Natural killer cell (primary cell): ENCODE results near the gene KLHL15. TPM values are rescaled to one million over a fixed set of nuclear protein-coding genes. Genes with fewer than 3 reads are reported as not detected.
A peak's percentile ranks its signal among the peaks of the same experiment; 100 is the strongest.

ENCODE experiments used
- ATAC-seq, 3 donors: fragments of 150-1000 bp in 2 of 3; fragments of 200-7000 bp in 1 of 3; cut with Tn5 transposase; 1 replicate in 1 of 3; 2 replicates in 2 of 3; pipeline ENCODE4 v1.10.0; 2021; ENCODE audit warnings: mild to moderate bottlenecking in 2 of 3, moderate library complexity in 2 of 3
- DNase-seq, 2 donors: peaks; one replicate each; pipeline versions ENCODE4 v3.0.0 to v3.0.0-alpha.2; 2013 to 2021; ENCODE audit warnings: mixed read lengths in 1 of 2
- H3K27ac ChIP-seq: one replicate; pipeline ENCODE4 v1.5.1; 2013; ENCODE audit warnings: mild to moderate bottlenecking, low read length
- H3K27me3 ChIP-seq: one replicate; pipeline ENCODE4 v1.6.1; 2013; ENCODE audit warnings: low read length; ENCODE audit not compliant: control insufficient read depth, insufficient read depth
- H3K36me3 ChIP-seq: one replicate; pipeline ENCODE4 v1.6.1; 2013; ENCODE audit warnings: low read length; ENCODE audit not compliant: control insufficient read depth, insufficient read depth
- H3K4me1 ChIP-seq: one replicate; pipeline ENCODE4 v1.6.1; 2013; ENCODE audit warnings: low read length; ENCODE audit not compliant: control insufficient read depth, insufficient read depth
- H3K4me3 ChIP-seq: one replicate; pipeline ENCODE4 v1.5.1; 2013; ENCODE audit warnings: low read length
- H3K9me3 ChIP-seq: one replicate; pipeline ENCODE4 v1.6.1; 2013; ENCODE audit warnings: low read length; ENCODE audit not compliant: control insufficient read depth, insufficient read depth
- H3K27ac Mint-ChIP-seq, 2 donors: one replicate each; pipeline ENCODE4 v1.8.0; 2022; ENCODE audit warnings: mild to moderate bottlenecking in 2 of 2, mixed read lengths in 2 of 2, moderate library complexity in 1 of 2
- H3K27me3 Mint-ChIP-seq, 2 donors: one replicate each; pipeline ENCODE4 v1.8.0; 2022; ENCODE audit warnings: low read depth in 2 of 2, mixed read lengths in 2 of 2
- H3K36me3 Mint-ChIP-seq: one replicate; pipeline ENCODE4 v1.8.0; 2022; ENCODE audit warnings: mixed read lengths
- H3K4me1 Mint-ChIP-seq, 2 donors: one replicate each; pipeline ENCODE4 v1.8.0; 2022; ENCODE audit warnings: mixed read lengths in 2 of 2
- H3K4me3 Mint-ChIP-seq: one replicate; pipeline ENCODE4 v1.8.0; 2022; ENCODE audit warnings: mild to moderate bottlenecking, moderate library complexity, mixed read lengths
- H3K9me3 Mint-ChIP-seq, 2 donors: one replicate each; pipeline ENCODE4 v1.8.0; 2022; ENCODE audit warnings: mixed read lengths in 2 of 2
- WGBS: methylation state at CpG from one replicate; pipeline ENCODE4 v1.1.7; 2013; ENCODE audit warnings: missing lambda C conversion rate; ENCODE audit not compliant: insufficient coverage; 5-methylcytosine and 5-hydroxymethylcytosine counted together
- intact Hi-C: fragments of 100-400 bp; cut with micrococcal nuclease; formaldehyde crosslinking; loops from one replicate; pipeline ENCODE4 v1.14.2; 2022
- total RNA-seq, 4 donors: library from RNA; stranded (reverse); fragments of 120-200 nt in 1 of 4; gene quantifications; one replicate each; pipeline versions ENCODE4 v1.2.3 to v1.2.4, GENCODE V29; 2013 to 2022
- TF ChIP-seq, protein P1 (sequence below): fragments of 200-600 bp; IDR thresholded peaks from one replicate; pipeline ENCODE4 v1.8.0; 2022; ENCODE audit warnings: antibody characterized with exemption

KLHL15 gene, protein sequence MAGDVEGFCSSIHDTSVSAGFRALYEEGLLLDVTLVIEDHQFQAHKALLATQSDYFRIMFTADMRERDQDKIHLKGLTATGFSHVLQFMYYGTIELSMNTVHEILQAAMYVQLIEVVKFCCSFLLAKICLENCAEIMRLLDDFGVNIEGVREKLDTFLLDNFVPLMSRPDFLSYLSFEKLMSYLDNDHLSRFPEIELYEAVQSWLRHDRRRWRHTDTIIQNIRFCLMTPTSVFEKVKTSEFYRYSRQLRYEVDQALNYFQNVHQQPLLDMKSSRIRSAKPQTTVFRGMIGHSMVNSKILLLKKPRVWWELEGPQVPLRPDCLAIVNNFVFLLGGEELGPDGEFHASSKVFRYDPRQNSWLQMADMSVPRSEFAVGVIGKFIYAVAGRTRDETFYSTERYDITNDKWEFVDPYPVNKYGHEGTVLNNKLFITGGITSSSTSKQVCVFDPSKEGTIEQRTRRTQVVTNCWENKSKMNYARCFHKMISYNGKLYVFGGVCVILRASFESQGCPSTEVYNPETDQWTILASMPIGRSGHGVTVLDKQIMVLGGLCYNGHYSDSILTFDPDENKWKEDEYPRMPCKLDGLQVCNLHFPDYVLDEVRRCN
- 10 to 100 TPM; 17.5 to 29.2 (median 18.6) TPM for total RNA-seq
- 13.0 TPM for total RNA-seq (2013)

DNA sequence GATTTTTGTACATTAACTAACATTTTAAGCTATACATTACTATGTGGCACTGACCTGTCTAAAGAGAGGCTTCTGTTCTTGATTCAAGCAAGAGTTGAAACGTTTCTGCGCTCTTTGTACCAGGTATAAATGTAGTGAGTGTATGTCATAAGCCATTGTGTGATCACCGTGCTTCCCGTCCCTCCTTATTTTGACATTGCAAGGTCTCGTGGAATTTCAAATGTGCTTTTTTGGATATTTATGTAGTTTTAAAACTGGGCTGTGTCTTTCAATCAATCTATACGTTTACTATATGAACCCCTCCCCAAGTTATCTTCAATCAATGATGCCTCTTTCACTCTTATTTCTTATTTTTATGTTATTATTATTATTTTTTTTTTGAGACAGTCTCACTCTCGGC, at the start of gene KLHL15:
Gene KLHL15 (minus strand): TSS at position 101 of the 400 bp plus-strand sequence. CDS start 20,493 bp downstream, outside the sequence.
- ATAC-seq = no peak
- 87% methylated on average over 4 of the region's 7 CpGs for WGBS
- Histone ChIP-seq H3K4me3 (peak within 1 kb of the TSS; percentile 88), H3K4me1 (peaks cover 2% of the 10 kb centered on the region), H3K27me3 (no peaks in the 10 kb centered on the region), H3K9me3 (no peaks in the 10 kb centered on the region), H3K27ac (peak within 1 kb of the TSS; percentile 94), H3K36me3 (no peaks in the 10 kb centered on the region)
- Mint-ChIP-seq H3K4me1 (peaks cover 11 to 17% of the 10 kb centered on the region in 2 donors), H3K27ac (peak within 1 kb of the TSS; percentile 87), H3K4me3 (peak within 1 kb of the TSS; percentile 87), H3K27me3 (no peaks in the 10 kb centered on the region), H3K9me3 (no peaks in the 10 kb centered on the region), H3K36me3 (no peaks in the 10 kb centered on the region)
- intact Hi-C loops = no loop called here
- TF ChIP-seq, protein P1, sequence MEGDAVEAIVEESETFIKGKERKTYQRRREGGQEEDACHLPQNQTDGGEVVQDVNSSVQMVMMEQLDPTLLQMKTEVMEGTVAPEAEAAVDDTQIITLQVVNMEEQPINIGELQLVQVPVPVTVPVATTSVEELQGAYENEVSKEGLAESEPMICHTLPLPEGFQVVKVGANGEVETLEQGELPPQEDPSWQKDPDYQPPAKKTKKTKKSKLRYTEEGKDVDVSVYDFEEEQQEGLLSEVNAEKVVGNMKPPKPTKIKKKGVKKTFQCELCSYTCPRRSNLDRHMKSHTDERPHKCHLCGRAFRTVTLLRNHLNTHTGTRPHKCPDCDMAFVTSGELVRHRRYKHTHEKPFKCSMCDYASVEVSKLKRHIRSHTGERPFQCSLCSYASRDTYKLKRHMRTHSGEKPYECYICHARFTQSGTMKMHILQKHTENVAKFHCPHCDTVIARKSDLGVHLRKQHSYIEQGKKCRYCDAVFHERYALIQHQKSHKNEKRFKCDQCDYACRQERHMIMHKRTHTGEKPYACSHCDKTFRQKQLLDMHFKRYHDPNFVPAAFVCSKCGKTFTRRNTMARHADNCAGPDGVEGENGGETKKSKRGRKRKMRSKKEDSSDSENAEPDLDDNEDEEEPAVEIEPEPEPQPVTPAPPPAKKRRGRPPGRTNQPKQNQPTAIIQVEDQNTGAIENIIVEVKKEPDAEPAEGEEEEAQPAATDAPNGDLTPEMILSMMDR = no peak
- DNase-seq = no peak

DNA sequence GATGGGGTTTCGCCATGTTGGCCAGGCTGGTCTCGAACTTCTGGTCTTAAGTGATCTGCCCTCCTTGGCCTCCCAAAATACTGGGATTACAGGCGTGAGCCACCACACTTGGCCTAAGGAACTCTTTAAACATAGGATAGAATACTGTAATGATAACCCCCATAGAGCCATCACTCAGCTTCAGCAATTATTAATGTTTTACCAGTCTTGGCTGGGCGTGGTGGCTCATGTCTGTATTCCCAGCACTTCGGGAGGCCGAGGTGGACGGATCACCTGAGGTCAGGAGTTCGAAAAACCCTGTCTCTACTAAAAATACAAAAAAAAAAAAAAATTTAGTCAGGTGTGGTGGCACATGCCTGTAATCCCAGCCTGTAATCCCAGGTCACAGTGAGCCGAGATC, 42.9 kb upstream of the KLHL15 start:
- ATAC-seq = no peak
- no peaks in the 10 kb centered on the region for H3K27me3 Mint-ChIP-seq
- Histone ChIP-seq H3K27me3 (no peaks in the 10 kb centered on the region), H3K4me1 (no peaks in the 10 kb centered on the region), H3K4me3 (no peak overlapping the region), H3K27ac (no peak overlapping the region), H3K9me3 (no peaks in the 10 kb centered on the region), H3K36me3 (peaks cover 40% of the 10 kb centered on the region)
- no peaks in the 10 kb centered on the region for H3K9me3 Mint-ChIP-seq
- DNase-seq = no peak
- no peak overlapping the region for H3K4me3 Mint-ChIP-seq
- intact Hi-C loops = no loop called here
- H3K27ac Mint-ChIP-seq = no peak overlapping the region
- TF ChIP-seq, protein P1 = no peak
- peaks cover 13% of the 10 kb centered on the region for H3K36me3 Mint-ChIP-seq
- WGBS = 97% methylated on average over 6 of the region's 9 CpGs
- no peaks in the 10 kb centered on the region for H3K4me1 Mint-ChIP-seq

DNA sequence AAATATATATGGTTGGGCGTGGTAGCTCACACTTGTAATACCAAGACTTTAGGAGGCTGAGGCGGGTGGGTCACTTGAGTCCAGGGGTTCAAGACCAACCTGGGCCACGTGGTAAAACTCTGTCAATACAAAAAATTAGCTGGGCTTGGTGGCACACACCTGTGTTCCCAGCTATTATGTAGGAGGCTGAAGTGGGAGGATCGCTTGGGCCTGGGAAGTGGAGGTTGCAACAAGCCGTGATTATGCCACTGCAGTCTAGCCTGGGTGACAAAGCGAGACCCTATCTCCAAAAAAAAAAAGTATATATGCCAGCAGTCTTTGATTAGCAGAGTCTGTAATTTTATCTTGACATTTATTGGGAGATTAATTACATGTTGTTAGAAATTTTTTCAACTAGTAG, 36.5 kb upstream of the KLHL15 start:
- no peaks in the 10 kb centered on the region for H3K4me1 ChIP-seq
- ATAC-seq = no peak
- H3K9me3 ChIP-seq = no peaks in the 10 kb centered on the region
- H3K36me3 ChIP-seq = peaks cover 37% of the 10 kb centered on the region
- TF ChIP-seq, protein P1 = no peak
- WGBS = 93% methylated on average over 4 of the region's 6 CpGs
- H3K4me3 Mint-ChIP-seq = no peak overlapping the region
- H3K4me1 Mint-ChIP-seq = no peaks in the 10 kb centered on the region
- DNase-seq = no peak
- H3K27ac Mint-ChIP-seq = no peak overlapping the region
- no peak overlapping the region for H3K4me3 ChIP-seq
- no peak overlapping the region for H3K27ac ChIP-seq
- peaks cover 10% of the 10 kb centered on the region for H3K36me3 Mint-ChIP-seq
- H3K27me3 ChIP-seq = no peaks in the 10 kb centered on the region
- intact Hi-C loops = no loop called here
- no peaks in the 10 kb centered on the region for H3K27me3 Mint-ChIP-seq
- H3K9me3 Mint-ChIP-seq = no peaks in the 10 kb centered on the region
